ENCODE measurements around the gene SGO1. TPM values are rescaled to one million over a fixed set of nuclear protein-coding genes. Genes with fewer than 3 reads are reported as not detected.

SGO1 gene
- total RNA-seq, 2 donors from 2014 or later: 4.0 to 19.5 TPM

GRCh38 chr3:20182206-20182605, 3.8 kb downstream of the SGO1 start:
- Histone ChIP-seq H3K9ac (ENCODE audit: low read depth in 2 of 2, low read length in 2 of 2) (no peak overlapping the region), H3K4me1 (no peaks in the 10 kb centered on the region), H3K27me3 (no peaks in the 10 kb centered on the region), H3K36me3 (no peaks in the 10 kb centered on the region), H3K27ac (no peak overlapping the region), H3K9me3 (no peaks in the 10 kb centered on the region), H3K4me3 (no peak overlapping the region)
- intact Hi-C loops (cut with DNase I): no loop called here
- no peak for DNase-seq
- TF ChIP-seq CTCF (IDR thresholded peaks at IDR 0.05): no peak

- Histone ChIP-seq H3K9ac (ENCODE audit: low read depth in 2 of 2, low read length in 2 of 2) (no peak overlapping the region), H3K4me1 (no peaks in the 10 kb centered on the region), H3K36me3 (no peaks in the 10 kb centered on the region), H3K4me3 (no peak overlapping the region), H3K27me3 (no peaks in the 10 kb centered on the region), H3K9me3 (no peaks in the 10 kb centered on the region), H3K27ac (no peak overlapping the region)
- no peak for DNase-seq
- intact Hi-C loops (cut with DNase I): no loop called here
- no peak for TF ChIP-seq CTCF (IDR thresholded peaks at IDR 0.05)
Observed at GRCh38 chr3:20181276-20181675, 4.7 kb downstream of the SGO1 start.

- TF ChIP-seq CTCF (IDR thresholded peaks at IDR 0.05): no peak
- intact Hi-C loops (cut with DNase I): no loop called here
- Histone ChIP-seq H3K4me3 (no peak overlapping the region), H3K9ac (ENCODE audit: low read depth in 2 of 2, low read length in 2 of 2) (no peak overlapping the region), H3K9me3 (no peaks in the 10 kb centered on the region), H3K36me3 (no peaks in the 10 kb centered on the region), H3K27ac (no peak overlapping the region), H3K27me3 (no peaks in the 10 kb centered on the region), H3K4me1 (no peaks in the 10 kb centered on the region)
- no peak for DNase-seq
Observed at GRCh38 chr3:20173844-20174410, 12.1 kb downstream of the SGO1 start.

- H3K27me3 ChIP-seq: no peaks in the 10 kb centered on the region
- no peak overlapping the region for H3K27ac ChIP-seq
- H3K9me3 ChIP-seq: no peaks in the 10 kb centered on the region
- TF ChIP-seq CTCF (IDR thresholded peaks at IDR 0.05): no peak
- H3K4me3 ChIP-seq: no peak overlapping the region
- no peak for DNase-seq
- H3K36me3 ChIP-seq: no peaks in the 10 kb centered on the region
- H3K4me1 ChIP-seq: no peaks in the 10 kb centered on the region
- H3K9ac ChIP-seq (ENCODE audit: low read depth in 2 of 2, low read length in 2 of 2): no peak overlapping the region
- intact Hi-C loops (cut with DNase I): no loop called here
Observed at GRCh38 chr3:20161714-20162113, 24.3 kb downstream of the SGO1 start.

- Histone ChIP-seq H3K4me1 (no peaks in the 10 kb centered on the region), H3K9me3 (no peaks in the 10 kb centered on the region), H3K4me3 (no peak overlapping the region), H3K9ac (ENCODE audit: low read depth in 2 of 2, low read length in 2 of 2) (no peak overlapping the region), H3K36me3 (no peaks in the 10 kb centered on the region), H3K27ac (no peak overlapping the region), H3K27me3 (no peaks in the 10 kb centered on the region)
- intact Hi-C loops (cut with DNase I): no loop called here
- DNase-seq: no peak
- no peak for TF ChIP-seq CTCF (IDR thresholded peaks at IDR 0.05)
Observed at GRCh38 chr3:20160230-20160629, 25.8 kb downstream of the SGO1 start.

All from colonic mucosa (tissue), 4 donors.